ENCODE data around the gene N4BP2.

GRCh38 chr4:40144716-40145115 lies 88.1 kb downstream of the N4BP2 start:
- TF ChIP-seq CTCF (tag by site-specific recombination; IDR thresholded peaks at IDR 0.05) (no peak), GLIS1 (tag by site-specific recombination; IDR thresholded peaks at IDR 0.05) (no peak), ZNF121 (tag by site-specific recombination; IDR thresholded peaks at IDR 0.05) (no peak), ZNF391 (tag by site-specific recombination; IDR thresholded peaks at IDR 0.05; ENCODE audit: borderline replicate concordance, low read depth) (no peak), ZSCAN18 (tag by site-specific recombination; IDR thresholded peaks at IDR 0.05) (no peak), ZNF580 (tag by site-specific recombination; IDR thresholded peaks at IDR 0.05) (no peak), ZBTB49 (tag by site-specific recombination; IDR thresholded peaks at IDR 0.05; ENCODE audit: low read depth) (no peak), RBAK (tag by site-specific recombination; IDR thresholded peaks at IDR 0.05) (no peak), ZNF202 (tag by site-specific recombination; IDR thresholded peaks at IDR 0.05; ENCODE audit: borderline replicate concordance) (no peak), ZBTB10 (tag by site-specific recombination; IDR thresholded peaks at IDR 0.05) (no peak), ZNF561 (tag by site-specific recombination; IDR thresholded peaks at IDR 0.05; ENCODE audit: borderline replicate concordance) (no peak), ZNF132 (tag by site-specific recombination; IDR thresholded peaks at IDR 0.05; ENCODE audit: borderline replicate concordance) (no peak), HIC1 (tag by site-specific recombination; IDR thresholded peaks at IDR 0.05) (no peak), ZSCAN30 (tag by site-specific recombination; IDR thresholded peaks at IDR 0.05) (no peak)

Data from HEK293 (cell line).